Adrenal gland (tissue), 12 donors: ENCODE results near the gene HMGXB3. TPM values are rescaled to one million over a fixed set of nuclear protein-coding genes. Genes with fewer than 3 reads are reported as not detected.
"Not testable (repeated sequence)": the region's sequence is repeated elsewhere in the genome, so short reads cannot be mapped to it uniquely, and the experiment has no call there.

Experiments used
- DNase-seq, 7 donors: peaks; one replicate each; pipeline ENCODE4 v3.0.0-alpha.2; 2019 to 2020
- H3K27ac ChIP-seq, 5 donors: fragments of 200-600 bp; sonication (generic) in 4 of 5; 1 replicate in 3 of 5; 2 replicates in 2 of 5; pipeline versions ENCODE4 v1.5.1 to v1.8.0; 2016 to 2020; ENCODE audit warnings: mild to moderate bottlenecking in 1 of 5
- H3K27me3 ChIP-seq: fragments of 200-600 bp; 2 replicates; pipeline ENCODE4 v1.8.0; 2021
- H3K36me3 ChIP-seq, 2 donors: fragments of 200-600 bp; replicated peaks in 1 of 2; 1 replicate in 1 of 2; 2 replicates in 1 of 2; pipeline versions ENCODE4 v1.5.1 to v1.8.0; 2018 to 2022
- H3K4me1 ChIP-seq, 2 donors: fragments of 200-600 bp; replicated peaks in 1 of 2; 1 replicate in 1 of 2; 2 replicates in 1 of 2; pipeline versions ENCODE4 v1.5.1 to v1.8.0; 2018 to 2021
- H3K4me3 ChIP-seq, 4 donors: fragments of 200-600 bp; sonication (generic) in 3 of 4; one replicate each; pipeline ENCODE4 v1.5.1; 2016 to 2018
- H3K9me3 ChIP-seq, 3 donors: fragments of 200-600 bp; sonication (generic) in 1 of 3; replicated peaks in 1 of 3; 1 replicate in 2 of 3; 2 replicates in 1 of 3; pipeline versions ENCODE4 v1.5.1 to v1.8.0; 2016 to 2021
- POLR2A ChIP-seq, 2 donors: fragments of 450-650 bp; IDR thresholded peaks; one replicate each; pipeline ENCODE4 v1.6.1; 2017; ENCODE audit warnings: antibody characterized with exemption in 2 of 2, mild to moderate bottlenecking in 2 of 2, moderate library complexity in 1 of 2
- WGBS, 4 donors: extraction: QIAGEN DNeasy Blood & Tissue Kit in 2 of 4; methylation state at CpG; one replicate each; pipeline versions ENCODE4 v1.1.5 to v1.1.7; 2013 to 2017; 5-methylcytosine and 5-hydroxymethylcytosine counted together
- intact Hi-C, 2 donors: fragments of 100-400 bp; cut with DNase I; formaldehyde crosslinking; loops; one replicate each; pipeline versions ENCODE4 v1.14.1 to v1.15.0; 2022 to 2023
- polyA plus RNA-seq, 3 donors: library from polyadenylated mRNA; stranded (reverse); fragments of 200-250 nt in 2 of 3; fragments of 350-450 nt in 1 of 3; fragmentation: Illumina TruSeq in 1 of 3; extraction: RNeasy Lipid Tissue Mini Kit (QIAGEN cat#74804) in 1 of 3; gene quantifications; one replicate each; pipeline ENCODE4 v1.2.3, GENCODE V29; 2013 to 2014
- total RNA-seq, 9 donors: library from RNA; depleted of rRNA in 4 of 9; stranded (reverse); fragments of >200 nt in 4 of 9; fragments of 120-200 nt in 1 of 9; fragmentation: NEBNext Ultra II Directional in 1 of 9; extraction: Animal tissue kit (Norgen Biotek cat#: 25700) in 1 of 9; gene quantifications; one replicate each; pipeline versions ENCODE4 v1.1.0 to v1.2.4, GENCODE V29; 2013 to 2023
- TF ChIP-seq, protein P1 (sequence below), 6 experiments: fragments of 450-650 bp in 4 of 6; fragments of 200-600 bp in 2 of 6; sonication (generic) in 1 of 6; IDR thresholded peaks; 1 replicate in 5 of 6; 2 replicates in 1 of 6; pipeline versions ENCODE4 v1.5.1 to v1.8.0; 2016 to 2021; ENCODE audit warnings: antibody characterized with exemption in 6 of 6, mild to moderate bottlenecking in 2 of 6, moderate library complexity in 1 of 6
- donor health status: healthy with polysubstance abuse.
- donor health status: Bipolar disorder and iron deficiency.
- donor health status: DM: yes; HTN: yes; CAD: no.
- donor health status: DM: no; HTN: no; CAD: no.
- donor health status: DM: no; HTN: no; CAD: no.
- donor health status: DM: yes; HTN: yes; CAD: no.

HMGXB3 gene
- total and polyA plus RNA-seq, 12 donors, result 22.8 to 56.5 (median 36.1) TPM

DNA sequence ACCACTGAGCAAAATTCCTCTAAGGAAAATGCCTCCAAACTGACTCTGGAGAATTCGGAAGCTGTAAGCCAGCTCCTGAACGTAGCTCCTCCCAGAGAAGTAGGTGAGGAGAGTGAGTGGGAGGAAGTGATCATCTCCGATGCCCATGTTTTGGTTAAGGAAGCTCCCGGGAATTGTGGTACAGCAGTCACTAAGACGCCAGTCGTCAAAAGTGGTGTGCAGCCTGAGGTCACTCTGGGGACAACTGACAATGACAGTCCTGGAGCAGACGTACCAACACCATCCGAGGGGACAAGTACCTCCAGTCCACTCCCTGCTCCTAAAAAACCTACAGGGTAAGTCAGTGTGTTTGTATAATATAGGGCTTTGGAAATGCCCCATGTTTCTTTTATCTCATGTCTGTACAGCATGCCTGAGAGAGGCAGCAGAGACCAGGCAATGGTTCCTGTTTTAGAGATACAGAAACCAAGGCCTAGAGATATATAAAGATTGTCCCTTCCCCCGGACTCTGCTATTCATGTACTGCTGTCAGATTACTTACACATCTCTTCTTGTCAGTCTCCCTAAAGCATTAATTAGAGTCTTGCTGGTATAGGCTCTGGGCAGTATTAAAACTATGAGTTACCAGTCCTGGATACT lies 23.9 kb downstream of the HMGXB3 start:
- DNase-seq, result no peak
- H3K9me3 ChIP-seq, result no peaks in the 10 kb centered on the region
- no peaks in the 10 kb centered on the region for H3K27me3 ChIP-seq
- H3K4me3 ChIP-seq, result no peak overlapping the region
- WGBS, 4 donors, result 59 to 78% (median 77%) methylated on average over 8 to 9 of the region's 9 CpGs
- H3K27ac ChIP-seq, result no peak overlapping the region
- peaks cover 17 to 27% of the 10 kb centered on the region in 2 donors for H3K4me1 ChIP-seq
- intact Hi-C loops, result no loop called here
- peaks cover 0 to 77% of the 10 kb centered on the region in 2 donors for H3K36me3 ChIP-seq
- TF ChIP-seq, protein P1, sequence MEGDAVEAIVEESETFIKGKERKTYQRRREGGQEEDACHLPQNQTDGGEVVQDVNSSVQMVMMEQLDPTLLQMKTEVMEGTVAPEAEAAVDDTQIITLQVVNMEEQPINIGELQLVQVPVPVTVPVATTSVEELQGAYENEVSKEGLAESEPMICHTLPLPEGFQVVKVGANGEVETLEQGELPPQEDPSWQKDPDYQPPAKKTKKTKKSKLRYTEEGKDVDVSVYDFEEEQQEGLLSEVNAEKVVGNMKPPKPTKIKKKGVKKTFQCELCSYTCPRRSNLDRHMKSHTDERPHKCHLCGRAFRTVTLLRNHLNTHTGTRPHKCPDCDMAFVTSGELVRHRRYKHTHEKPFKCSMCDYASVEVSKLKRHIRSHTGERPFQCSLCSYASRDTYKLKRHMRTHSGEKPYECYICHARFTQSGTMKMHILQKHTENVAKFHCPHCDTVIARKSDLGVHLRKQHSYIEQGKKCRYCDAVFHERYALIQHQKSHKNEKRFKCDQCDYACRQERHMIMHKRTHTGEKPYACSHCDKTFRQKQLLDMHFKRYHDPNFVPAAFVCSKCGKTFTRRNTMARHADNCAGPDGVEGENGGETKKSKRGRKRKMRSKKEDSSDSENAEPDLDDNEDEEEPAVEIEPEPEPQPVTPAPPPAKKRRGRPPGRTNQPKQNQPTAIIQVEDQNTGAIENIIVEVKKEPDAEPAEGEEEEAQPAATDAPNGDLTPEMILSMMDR (IDR thresholded peaks at IDR 0.05), result no peak
- no peak for TF ChIP-seq POLR2A (IDR thresholded peaks at IDR 0.05)

DNA sequence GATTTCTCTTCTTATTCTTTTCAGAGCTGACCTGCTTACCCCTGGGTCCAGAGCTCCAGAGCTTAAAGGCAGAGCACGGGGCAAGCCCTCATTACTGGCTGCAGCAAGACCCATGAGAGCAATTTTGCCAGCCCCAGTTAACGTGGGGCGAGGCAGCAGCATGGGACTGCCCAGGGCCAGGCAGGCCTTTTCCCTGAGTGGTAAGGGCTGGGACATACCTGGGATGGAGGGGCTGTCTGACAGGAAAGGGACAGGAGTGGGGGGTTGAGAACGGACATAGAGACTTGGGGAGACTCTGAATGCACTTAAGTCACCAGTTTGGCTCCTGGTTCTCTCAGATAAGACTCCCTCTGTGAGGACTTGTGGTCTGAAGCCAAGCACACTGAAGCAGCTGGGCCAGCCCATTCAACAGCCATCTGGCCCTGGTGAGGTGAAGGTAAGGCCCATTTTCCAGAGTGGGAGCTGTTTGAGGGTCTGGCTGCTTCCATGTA lies 26.2 kb downstream of the HMGXB3 start:
- no peak overlapping the region for H3K4me3 ChIP-seq
- WGBS, 4 donors, result 87 to 93% (median 91%) methylated on average over 4 of the region's 4 CpGs
- H3K4me1 ChIP-seq, result peaks cover 10 to 16% of the 10 kb centered on the region in 2 donors
- DNase-seq, result no peak
- no peak overlapping the region for H3K27ac ChIP-seq
- H3K9me3 ChIP-seq, result no peaks in the 10 kb centered on the region
- H3K36me3 ChIP-seq, result peaks cover 0 to 77% of the 10 kb centered on the region in 2 donors
- no peak for TF ChIP-seq POLR2A (IDR thresholded peaks at IDR 0.05)
- TF ChIP-seq, protein P1 (IDR thresholded peaks at IDR 0.05), result no peak
- no peaks in the 10 kb centered on the region for H3K27me3 ChIP-seq
- intact Hi-C loops, result no loop called here

DNA sequence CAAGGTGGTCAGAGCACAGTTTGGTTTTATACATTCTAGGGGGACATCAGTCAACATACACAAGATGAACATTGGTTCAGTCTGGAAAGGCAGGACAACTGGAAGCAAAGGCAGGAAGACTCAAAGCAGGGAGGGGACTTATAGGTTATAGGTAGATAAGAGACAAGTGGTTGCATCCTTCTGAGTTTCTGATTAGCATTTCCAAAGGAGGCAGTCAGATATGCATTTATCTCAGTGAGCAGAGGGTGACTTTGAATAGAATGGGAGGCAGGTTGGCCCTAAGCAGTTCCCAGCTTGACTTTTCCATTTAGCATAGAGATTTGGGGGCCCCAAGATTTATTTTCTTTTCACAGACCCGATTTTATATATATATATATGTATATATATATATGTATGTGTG lies 27.5 kb downstream of the HMGXB3 start:
- H3K4me3 ChIP-seq, H3K4me1 ChIP-seq, intact Hi-C loops, H3K27me3 ChIP-seq, H3K27ac ChIP-seq, H3K9me3 ChIP-seq, DNase-seq: not testable (repeated sequence)
- WGBS, 4 donors, result 43 to 76% (median 71%) methylated on average over 1 of the region's 1 CpG
- H3K36me3 ChIP-seq, result peaks cover 0 to 89% of the 10 kb centered on the region in 2 donors

DNA sequence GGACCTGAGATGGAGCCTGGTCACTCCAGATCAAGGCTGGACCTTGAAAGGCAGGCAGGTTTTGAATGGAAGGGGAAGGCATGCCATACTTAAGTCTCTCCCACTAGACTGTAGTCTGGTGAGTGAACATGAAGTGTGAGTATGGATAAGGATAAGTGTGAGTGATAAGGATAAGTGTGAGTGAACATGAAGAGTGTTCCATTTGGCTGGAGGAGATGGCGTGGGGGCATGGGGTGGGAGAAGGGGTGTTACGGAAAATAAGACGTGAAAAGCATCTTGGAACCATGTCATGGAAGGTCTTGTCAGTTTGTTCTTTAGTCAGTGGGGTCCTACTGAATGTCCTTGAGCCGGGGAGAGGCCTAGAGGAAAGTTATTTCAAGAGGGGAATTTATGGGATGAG lies 32.8 kb downstream of the HMGXB3 start:
- intact Hi-C loops, result no loop called here
- TF ChIP-seq POLR2A (IDR thresholded peaks at IDR 0.05), result no peak
- TF ChIP-seq, protein P1 (IDR thresholded peaks at IDR 0.05), result no peak
- no peak for DNase-seq

DNA sequence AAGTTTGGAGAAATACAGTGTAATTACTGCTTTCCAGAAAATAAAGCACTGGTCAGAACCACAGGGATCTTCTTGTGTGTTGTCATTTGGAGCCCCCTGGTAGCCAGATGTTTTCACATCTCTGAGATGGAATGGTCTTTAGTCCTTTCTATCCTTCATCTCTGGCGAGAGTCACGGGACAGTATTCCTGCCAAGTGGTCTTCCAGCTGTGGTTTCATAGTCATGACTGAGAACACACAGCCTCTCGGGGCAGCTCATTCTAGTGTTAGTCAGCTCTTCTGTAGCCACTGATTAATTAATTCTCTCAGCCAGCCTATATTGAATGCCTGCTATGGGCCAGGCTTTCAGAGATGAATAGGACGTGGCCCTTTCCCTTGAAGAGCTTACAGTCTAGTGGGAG lies 34.1 kb downstream of the HMGXB3 start:
- peaks cover 0 to 92% of the 10 kb centered on the region in 2 donors for H3K36me3 ChIP-seq
- no peaks in the 10 kb centered on the region for H3K27me3 ChIP-seq
- no peaks in the 10 kb centered on the region for H3K9me3 ChIP-seq
- TF ChIP-seq POLR2A (IDR thresholded peaks at IDR 0.05), result no peak
- TF ChIP-seq, protein P1 (IDR thresholded peaks at IDR 0.05), result no peak
- no peak for DNase-seq
- H3K27ac ChIP-seq, result no peak overlapping the region
- peaks cover 0 to 12% of the 10 kb centered on the region in 2 donors for H3K4me1 ChIP-seq
- 84 to 98% (median 87%) methylated on average over 4 of the region's 4 CpGs for WGBS, 4 donors
- no peak overlapping the region for H3K4me3 ChIP-seq
- intact Hi-C loops, result no loop called here

More for the DNA sequence above, 32.8 kb downstream of the HMGXB3 start:
- peaks cover 0 to 91% of the 10 kb centered on the region in 2 donors for H3K36me3 ChIP-seq
- no peaks in the 10 kb centered on the region for H3K27me3 ChIP-seq
- 90 to 97% (median 92%) methylated on average over 4 of the region's 4 CpGs for WGBS, 4 donors
- no peak overlapping the region for H3K4me3 ChIP-seq
- no peaks in the 10 kb centered on the region for H3K9me3 ChIP-seq
- no peak overlapping the region for H3K27ac ChIP-seq
- H3K4me1 ChIP-seq, result peaks cover 0 to 12% of the 10 kb centered on the region in 2 donors
